Transverse colon (tissue), 4 donors: ENCODE measurements around the gene TMEM59L. TPM values are rescaled to one million over a fixed set of nuclear protein-coding genes. Genes with fewer than 3 reads are reported as not detected.

Experiments used
- DNase-seq: peaks from one replicate; pipeline ENCODE4 v3.0.0-alpha.2; 2019
- H3K27ac ChIP-seq, 4 donors: fragments of 200-600 bp; sonication (generic); 2 replicates each; pipeline ENCODE4 v1.5.1; 2016 to 2018; ENCODE audit warnings: inconsistent platforms in 4 of 4
- H3K27me3 ChIP-seq: fragments of 200-600 bp; sonication (generic); 2 replicates; pipeline ENCODE4 v1.5.1; 2017; ENCODE audit warnings: inconsistent platforms
- H3K36me3 ChIP-seq, 4 donors: fragments of 200-600 bp; sonication (generic); 2 replicates each; pipeline ENCODE4 v1.5.1; 2017 to 2019; ENCODE audit warnings: inconsistent platforms in 4 of 4
- H3K4me1 ChIP-seq, 4 donors: fragments of 200-600 bp; sonication (generic); 2 replicates each; pipeline ENCODE4 v1.5.1; 2017 to 2020; ENCODE audit warnings: inconsistent platforms in 4 of 4
- H3K4me3 ChIP-seq, 4 donors: fragments of 200-600 bp; sonication (generic); 1 replicate in 1 of 4; 2 replicates in 3 of 4; pipeline versions ENCODE4 v1.5.1 to v1.6.1; 2017 to 2019; ENCODE audit warnings: inconsistent platforms in 4 of 4
- H3K9me3 ChIP-seq, 2 donors: fragments of 200-600 bp; sonication (generic); 2 replicates each; pipeline ENCODE4 v1.5.1; 2017 to 2019; ENCODE audit warnings: inconsistent platforms in 2 of 2
- CTCF ChIP-seq, 5 experiments: fragments of 200-600 bp in 3 of 5; fragments of 450-650 bp in 2 of 5; sonication (generic) in 3 of 5; IDR thresholded peaks; 1 replicate in 2 of 5; 2 replicates in 3 of 5; pipeline ENCODE4 v1.5.1; 2016 to 2017; ENCODE audit warnings: antibody characterized with exemption in 5 of 5, inconsistent platforms in 3 of 5, mild to moderate bottlenecking in 2 of 5, moderate library complexity in 1 of 5
- EP300 ChIP-seq: sonication (generic); formaldehyde crosslinking; IDR thresholded peaks from one replicate; pipeline ENCODE4 v1.6.1; 2017; ENCODE audit warnings: antibody characterized with exemption, low read depth
- POLR2A ChIP-seq: fragments of 450-650 bp; IDR thresholded peaks from one replicate; pipeline ENCODE4 v1.6.1; 2016; ENCODE audit warnings: antibody characterized with exemption, mild to moderate bottlenecking, moderate library complexity
- POLR2AphosphoS5 ChIP-seq, 3 donors: sonication (generic); formaldehyde crosslinking; IDR thresholded peaks; one replicate each; pipeline ENCODE4 v1.6.1; 2016; ENCODE audit warnings: antibody characterized with exemption in 3 of 3
- WGBS, 2 donors: methylation state at CpG; one replicate each; pipeline ENCODE4 v1.1.5; 2018; ENCODE audit warnings: low coverage in 1 of 2; 5-methylcytosine and 5-hydroxymethylcytosine counted together
- in situ Hi-C, 4 donors: fragments of 200-750 bp; cut with MboI; loops; one replicate each; pipeline versions ENCODE4 v1.15.0 to v1.15.1; 2017; ENCODE audit warnings: low sequenced_read_pairs in 3 of 4, low pct_ligation_motif_present in 1 of 4, low pct_unique_long_range_greater_than_20kb in 1 of 4
- intact Hi-C: fragments of 100-400 bp; cut with DNase I; formaldehyde crosslinking; loops from one replicate; pipeline ENCODE4 v1.15.1; 2023; ENCODE audit warnings: low total_unique reads
- total RNA-seq, 4 donors: library from RNA; depleted of rRNA; stranded (reverse); fragments of >200 nt; gene quantifications; one replicate each; pipeline ENCODE4 v1.1.0, GENCODE V29; 2016

The TMEM59L gene
- 10 to 100 TPM in 2 of 4 donors, under 1 TPM in 2; 0.48 to 21.7 (median 8.6) TPM for total RNA-seq

- no peak for DNase-seq
- no peak for TF ChIP-seq CTCF (IDR thresholded peaks at IDR 0.05)
- no peak for TF ChIP-seq EP300
- TF ChIP-seq POLR2AphosphoS5 (IDR thresholded peaks at IDR 0.05): no peak
- no peak for TF ChIP-seq POLR2A
- H3K27ac ChIP-seq: no peak within 1 kb of the TSS
- WGBS, 2 donors: 5% methylated on average over 30 of the region's 70 CpGs; no CpG with 5 or more reads in 1 of the 2 donors
- no peaks in the 10 kb centered on the region for H3K36me3 ChIP-seq
- in situ Hi-C loops: loop anchor here in 1 of 4 donors (25.0 kb wide), 1 partner anchor 199 kb away; no protein-coding TSS in a partner anchor
- H3K4me3 ChIP-seq: peak within 1 kb of the TSS; percentile 8 to 55 (median 34)
- peaks cover 98% of the 10 kb centered on the region for H3K27me3 ChIP-seq
- H3K9me3 ChIP-seq: no peaks in the 10 kb centered on the region
- intact Hi-C loops: no loop called here
- peaks cover 6 to 29% (median 26%) of the 10 kb centered on the region in 4 donors for H3K4me1 ChIP-seq
Measured at GRCh38 chr19:18612772-18613588, at the start of gene TMEM59L. TSS of gene TMEM59L (plus strand) at chr19:18612870. CDS start at chr19:18612959, 89 bp downstream.

- no peak for DNase-seq
- no peak overlapping the region for H3K4me3 ChIP-seq
- H3K4me1 ChIP-seq: peaks cover 0 to 8% (median 4%) of the 10 kb centered on the region in 4 donors
- 87% methylated on average over 6 of the region's 8 CpGs; no CpG with 5 or more reads in 1 of the 2 donors for WGBS, 2 donors
- TF ChIP-seq CTCF (IDR thresholded peaks at IDR 0.05): no peak
- TF ChIP-seq EP300: no peak
- TF ChIP-seq POLR2A: no peak
- no peak for TF ChIP-seq POLR2AphosphoS5 (IDR thresholded peaks at IDR 0.05)
- peaks cover 0 to 57% (median 23%) of the 10 kb centered on the region in 4 donors for H3K36me3 ChIP-seq
- no peaks in the 10 kb centered on the region for H3K9me3 ChIP-seq
- in situ Hi-C loops (no loop called here), intact Hi-C loops (loop anchor here (5.0 kb wide), 1 partner anchor 120 kb away; no protein-coding TSS in a partner anchor)
- no peak overlapping the region for H3K27ac ChIP-seq
- H3K27me3 ChIP-seq: no peaks in the 10 kb centered on the region
Measured at GRCh38 chr19:18566953-18567352, 45.7 kb upstream of the TMEM59L start.

- peaks cover 0 to 56% (median 19%) of the 10 kb centered on the region in 4 donors for H3K36me3 ChIP-seq
- peaks cover 9 to 22% (median 15%) of the 10 kb centered on the region in 4 donors for H3K4me1 ChIP-seq
- H3K27me3 ChIP-seq: no peaks in the 10 kb centered on the region
- no peak overlapping the region for H3K27ac ChIP-seq
- intact Hi-C loops: loop anchor here (5.0 kb wide), 1 partner anchor 121 kb away; no protein-coding TSS in a partner anchor
- no peaks in the 10 kb centered on the region for H3K9me3 ChIP-seq
- no peak overlapping the region for H3K4me3 ChIP-seq
- WGBS, 2 donors: 93% methylated on average over 15 of the region's 15 CpGs; no CpG with 5 or more reads in 1 of the 2 donors
- TF ChIP-seq POLR2A (no peak), POLR2AphosphoS5 (IDR thresholded peaks at IDR 0.05) (no peak), EP300 (no peak), CTCF (IDR thresholded peaks at IDR 0.05) (no peak)
- in situ Hi-C loops: no loop called here
- no peak for DNase-seq
Measured at GRCh38 chr19:18568367-18568766, 44.3 kb upstream of the TMEM59L start.

GRCh38 chr19:18571564-18572344, 40.9 kb upstream of the TMEM59L start, which contains the start of gene UBA52:
TSS of gene UBA52 (plus strand) at chr19:18571857. CDS start at chr19:18573301, 1,444 bp downstream.
- intact Hi-C loops: no loop called here

More at GRCh38 chr19:18571564-18572344, 40.9 kb upstream of the TMEM59L start, which contains the start of gene UBA52:
- H3K27me3 ChIP-seq: no peaks in the 10 kb centered on the region
- H3K27ac ChIP-seq: peak within 1 kb of the TSS; percentile 94 to 98 (median 96)
- TF ChIP-seq EP300 (peak; percentile 73), POLR2AphosphoS5 (IDR thresholded peaks at IDR 0.05) (peak; percentile 95 to 97 (median 97)), POLR2A (peak; percentile 95), CTCF (IDR thresholded peaks at IDR 0.05) (peak in 1 of 5 experiments; percentile 29)
- peak within 1 kb of the TSS; percentile 80 to 97 (median 89) for H3K4me3 ChIP-seq
- DNase-seq: peak; percentile 99
- 0 to 1% methylated on average over 5 to 39 of the region's 75 CpGs for WGBS, 2 donors
- H3K4me1 ChIP-seq: peaks cover 9 to 25% (median 18%) of the 10 kb centered on the region in 4 donors
- H3K9me3 ChIP-seq: no peaks in the 10 kb centered on the region
- in situ Hi-C loops: no loop called here
- peaks cover 0 to 43% (median 17%) of the 10 kb centered on the region in 4 donors for H3K36me3 ChIP-seq
